ENCODE measurements around the gene OR1Q1.
"Not testable (repeated sequence)": the region's sequence is repeated elsewhere in the genome, so short reads cannot be mapped to it uniquely, and the experiment has no call there.

The OR1Q1 gene, protein sequence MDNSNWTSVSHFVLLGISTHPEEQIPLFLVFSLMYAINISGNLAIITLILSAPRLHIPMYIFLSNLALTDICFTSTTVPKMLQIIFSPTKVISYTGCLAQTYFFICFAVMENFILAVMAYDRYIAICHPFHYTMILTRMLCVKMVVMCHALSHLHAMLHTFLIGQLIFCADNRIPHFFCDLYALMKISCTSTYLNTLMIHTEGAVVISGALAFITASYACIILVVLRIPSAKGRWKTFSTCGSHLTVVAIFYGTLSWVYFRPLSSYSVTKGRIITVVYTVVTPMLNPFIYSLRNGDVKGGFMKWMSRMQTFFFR

DNA sequence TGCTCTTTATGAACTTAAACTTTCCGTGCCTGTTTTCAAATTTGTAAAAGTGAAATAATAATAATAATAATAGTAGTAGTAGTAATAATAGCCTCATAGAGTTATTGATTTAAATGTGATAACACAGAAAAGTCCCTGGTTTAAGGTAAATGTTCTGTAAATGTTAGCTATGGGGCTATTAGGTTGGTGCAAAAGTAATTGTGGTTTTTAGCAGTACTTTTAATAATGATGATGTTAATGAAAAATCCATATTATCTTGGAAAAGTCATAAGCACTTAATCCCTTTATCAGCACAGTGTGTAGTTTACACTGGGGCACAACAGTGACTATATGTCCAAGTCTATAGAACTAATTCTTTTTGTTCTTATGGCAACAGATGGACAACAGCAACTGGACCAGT, at the start of gene OR1Q1:
TSS of gene OR1Q1 (plus strand) at position 377 of the 400 bp plus-strand sequence. CDS start at position 377, 0 bp downstream.
- in situ Hi-C loops (cut with HindIII; ENCODE audit: low sequenced_read_pairs), result no loop called here

DNA sequence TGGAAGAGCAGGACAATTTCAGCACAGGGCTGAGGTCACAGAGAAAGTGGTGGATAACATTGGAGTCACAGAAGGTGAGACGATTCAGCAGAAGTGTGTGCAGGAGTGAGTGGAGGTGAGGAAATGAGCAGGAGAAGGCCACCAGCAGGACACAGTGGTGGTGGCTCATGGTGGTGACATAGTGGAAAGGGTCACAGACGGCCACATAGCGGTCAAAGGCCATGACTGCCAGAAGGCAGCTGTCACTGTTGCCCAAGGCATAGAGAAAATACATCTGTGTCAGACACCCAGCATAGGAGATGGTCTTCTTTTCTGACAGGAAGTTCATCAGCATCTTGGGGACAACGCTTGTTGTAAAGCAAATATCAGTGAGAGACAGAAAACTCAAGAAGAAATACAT, 46.6 kb upstream of the OR1Q1 start:
- in situ Hi-C loops (cut with HindIII; ENCODE audit: low sequenced_read_pairs), result no loop called here

- in situ Hi-C loops (cut with HindIII; ENCODE audit: low sequenced_read_pairs), result no loop called here
Observed at GRCh38 chr9:122572456-122572855, 42.1 kb upstream of the OR1Q1 start.

GRCh38 chr9:122579874-122580273, 34.7 kb upstream of the OR1Q1 start:
- in situ Hi-C loops (cut with HindIII; ENCODE audit: low sequenced_read_pairs), result no loop called here

- in situ Hi-C loops (cut with HindIII; ENCODE audit: low sequenced_read_pairs), result no loop called here
Observed at GRCh38 chr9:122580360-122580759, 34.2 kb upstream of the OR1Q1 start.

DNA sequence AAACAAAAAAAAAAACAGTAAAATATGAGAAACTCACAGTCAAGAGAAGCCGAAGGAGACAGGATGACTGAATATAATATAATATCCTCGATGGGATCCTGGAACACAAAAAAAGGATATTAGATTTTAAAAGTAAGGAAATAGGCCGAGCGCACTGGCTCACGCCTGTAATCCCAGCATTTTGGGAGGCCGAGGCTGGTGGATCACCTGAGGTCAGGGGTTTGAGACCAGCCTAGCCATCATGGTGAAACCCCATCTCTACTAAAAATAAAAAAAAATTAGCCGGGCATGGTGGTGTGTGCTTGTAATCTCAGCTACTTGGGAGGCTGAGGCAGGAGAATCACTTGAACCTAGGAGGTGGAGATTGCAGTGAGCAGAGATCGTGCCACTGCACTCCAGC, 31.3 kb upstream of the OR1Q1 start, which contains the start of gene OR1L8:
TSS of gene OR1L8 (minus strand) at position 101 of the 400 bp plus-strand sequence. CDS start 14,907 bp downstream, outside the sequence.
- in situ Hi-C loops (cut with HindIII; ENCODE audit: low sequenced_read_pairs), result not testable (repeated sequence)

DNA sequence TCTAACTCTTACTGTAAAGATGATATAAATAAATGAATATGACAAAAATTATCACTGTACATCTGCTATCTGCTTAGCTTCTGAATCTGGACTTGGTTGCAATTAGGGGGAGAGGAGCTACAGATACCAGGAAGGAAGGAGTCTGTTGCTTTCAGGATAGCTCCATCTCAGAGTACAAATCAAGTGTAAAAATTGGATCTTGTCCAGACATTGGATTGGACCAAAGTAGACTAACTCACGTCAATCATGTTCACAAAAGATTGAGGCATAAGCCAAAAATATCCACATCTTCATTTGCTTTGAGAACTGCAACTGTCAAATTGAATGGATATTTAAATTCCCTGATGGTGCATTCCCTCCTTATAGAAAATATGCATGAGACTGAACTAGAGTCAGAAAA, 8.8 kb upstream of the OR1Q1 start:
- in situ Hi-C loops (cut with HindIII; ENCODE audit: low sequenced_read_pairs), result no loop called here

- in situ Hi-C loops (cut with HindIII; ENCODE audit: low sequenced_read_pairs), result no loop called here
Observed at GRCh38 chr9:122606587-122606986, 8.0 kb upstream of the OR1Q1 start.

DNA sequence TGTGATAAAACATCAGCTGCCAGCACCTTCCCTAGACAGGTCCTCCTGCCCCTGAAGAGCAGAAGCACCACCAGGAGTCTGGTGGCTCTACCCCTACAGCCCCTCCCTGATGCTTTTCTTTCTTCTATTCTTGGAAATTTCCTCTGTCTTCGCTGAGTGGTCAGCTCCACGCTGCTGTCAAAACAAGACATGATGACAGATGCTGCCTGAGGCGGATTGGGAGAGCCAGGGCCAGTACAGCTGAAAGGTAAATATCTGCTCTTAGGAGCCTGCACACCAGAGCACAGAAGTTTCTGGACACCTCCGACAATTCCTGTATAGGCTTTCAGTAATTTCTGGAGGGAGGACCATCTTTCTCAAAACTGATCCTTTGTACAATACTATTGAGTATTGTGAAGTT, 4.7 kb upstream of the OR1Q1 start:
- in situ Hi-C loops (cut with HindIII; ENCODE audit: low sequenced_read_pairs), result no loop called here

GRCh38 chr9:122619996-122620395, 5.5 kb downstream of the OR1Q1 start:
- in situ Hi-C loops (cut with HindIII; ENCODE audit: low sequenced_read_pairs), result no loop called here

GRCh38 chr9:122642226-122642625, 27.7 kb downstream of the OR1Q1 start:
- in situ Hi-C loops (cut with HindIII; ENCODE audit: low sequenced_read_pairs), result no loop called here

DNA sequence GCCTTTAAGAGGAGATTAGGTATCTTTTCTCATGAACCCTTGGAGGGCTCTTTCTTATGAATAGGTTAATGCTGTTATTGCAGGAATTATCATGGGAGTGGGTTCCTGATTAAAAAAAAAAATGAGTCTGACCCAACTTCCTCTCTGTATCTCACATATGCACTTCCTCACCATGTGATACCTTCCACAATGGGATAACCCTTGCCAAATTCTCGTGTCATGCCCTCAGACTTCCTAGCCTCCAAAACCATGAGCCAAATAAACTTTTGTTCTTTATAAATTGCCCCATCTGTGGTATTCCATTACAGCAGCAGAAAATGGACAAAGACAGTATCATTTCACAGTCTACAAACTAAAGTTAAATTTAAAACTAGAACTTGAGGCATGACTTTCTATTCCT, 41.8 kb downstream of the OR1Q1 start:
- in situ Hi-C loops (cut with HindIII; ENCODE audit: low sequenced_read_pairs), result no loop called here

DNA sequence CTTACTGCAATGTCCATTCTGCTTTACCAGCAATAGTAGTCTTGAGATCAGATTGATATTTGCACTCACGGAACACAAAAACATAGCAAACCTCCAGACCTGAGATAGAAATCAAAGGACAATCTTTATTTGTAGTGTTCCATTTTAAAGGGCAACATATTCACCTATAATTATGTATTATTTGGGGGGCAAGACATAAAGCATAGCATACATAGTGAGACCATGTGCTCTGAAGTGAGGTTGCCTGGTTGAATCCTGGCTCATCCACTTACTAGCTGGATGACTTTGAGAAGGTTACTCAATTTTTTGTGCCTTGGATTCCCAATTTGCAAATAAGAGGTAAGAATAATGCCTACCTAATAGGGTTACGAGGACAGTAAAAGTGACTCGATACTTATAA, 43.0 kb downstream of the OR1Q1 start, which contains the start of gene OR1B1:
TSS of gene OR1B1 (minus strand) at position 101 of the 400 bp plus-strand sequence.
- in situ Hi-C loops (cut with HindIII; ENCODE audit: low sequenced_read_pairs), result no loop called here

GRCh38 chr9:122661416-122661815, 46.9 kb downstream of the OR1Q1 start, which contains the start of gene OR1L1:
Gene OR1L1, plus strand, starts transcription at chr9:122661716. Its CDS starts 0 bp downstream, at chr9:122661716.
- in situ Hi-C loops (cut with HindIII; ENCODE audit: low sequenced_read_pairs), result no loop called here

All from DLD1 (cell line).